DMS53 treated with DMSO at 0.1 percent for 48 hours (cell line): ENCODE results near the gene NCKAP5.
"Not testable (repeated sequence)": the region's sequence is repeated elsewhere in the genome, so short reads cannot be mapped to it uniquely, and the experiment has no call there.

Experiments
- DNase-seq: peaks from one replicate; lab custom pipeline; 2025; ENCODE audit not compliant: unreplicated experiment; lab: John Stamatoyannopoulos, UW

NCKAP5 gene

DNA sequence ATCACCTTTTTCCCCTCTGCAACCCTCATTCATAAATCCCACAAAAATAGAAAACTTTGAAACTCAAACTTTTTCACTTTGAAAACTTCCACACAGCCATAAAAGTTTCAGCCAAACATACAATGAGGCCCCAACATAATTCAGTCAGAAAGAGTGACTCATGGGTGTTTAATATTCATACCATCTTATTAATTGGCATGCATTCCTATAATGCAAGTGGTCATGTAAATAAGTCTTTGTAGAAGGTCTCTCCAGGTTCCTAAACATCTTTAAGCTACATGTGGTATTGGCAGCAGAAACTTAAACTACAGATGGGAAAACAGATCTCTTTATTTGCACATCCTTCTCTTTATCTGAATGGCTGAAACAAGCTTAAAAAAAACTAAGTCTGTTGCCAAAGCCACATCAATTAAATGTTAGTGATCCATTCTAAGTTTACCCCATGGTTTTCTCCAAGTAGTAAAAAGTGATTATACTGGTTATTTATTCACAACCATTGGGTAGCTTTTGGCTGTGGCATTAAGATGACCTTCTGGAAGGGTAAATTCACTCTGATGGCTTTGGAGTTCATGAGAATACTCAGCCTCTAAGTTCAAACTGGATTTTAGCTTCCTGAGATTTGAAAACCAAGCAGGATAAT, 828.1 kb downstream of the NCKAP5 start:
- DNase-seq: no peak

DNA sequence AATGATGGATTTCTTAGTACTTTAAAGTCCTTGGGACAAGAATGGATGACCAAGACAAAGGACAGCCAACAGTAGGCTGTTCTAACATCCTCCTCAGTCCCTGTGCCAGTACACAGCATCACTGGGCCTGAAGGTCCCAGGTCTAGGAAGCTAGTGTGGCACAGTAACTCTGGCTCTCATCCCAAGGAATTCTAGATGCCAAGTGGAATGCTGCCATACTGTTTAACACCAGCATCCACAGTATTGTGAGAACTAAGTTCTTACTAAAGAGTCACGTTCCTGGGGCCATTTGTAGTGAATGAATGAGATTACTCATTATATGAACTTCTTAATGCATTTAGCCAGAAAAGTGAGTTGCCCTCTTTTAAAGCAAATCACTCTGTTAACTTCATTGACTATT, 830.0 kb downstream of the NCKAP5 start:
- DNase-seq: no peak

DNA sequence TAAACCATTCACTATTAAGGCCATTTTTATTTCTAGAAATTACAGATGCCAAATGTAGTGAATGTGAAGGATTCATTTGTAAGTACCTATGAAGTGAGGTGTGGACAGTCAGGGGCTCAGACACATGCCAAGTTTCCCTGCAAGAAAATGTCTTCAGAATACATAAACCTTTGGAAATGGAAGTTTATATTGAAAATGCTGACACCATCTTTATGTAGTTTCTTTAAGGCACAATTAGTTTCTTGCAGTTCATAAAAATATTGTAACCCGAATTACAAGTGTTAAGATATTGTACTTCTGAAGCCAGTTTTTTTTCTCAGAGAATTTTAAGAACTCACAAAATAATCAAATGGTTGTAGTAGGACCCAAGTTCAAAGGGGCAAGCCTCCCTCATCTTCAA, 832.2 kb downstream of the NCKAP5 start:
- no peak for DNase-seq

DNA sequence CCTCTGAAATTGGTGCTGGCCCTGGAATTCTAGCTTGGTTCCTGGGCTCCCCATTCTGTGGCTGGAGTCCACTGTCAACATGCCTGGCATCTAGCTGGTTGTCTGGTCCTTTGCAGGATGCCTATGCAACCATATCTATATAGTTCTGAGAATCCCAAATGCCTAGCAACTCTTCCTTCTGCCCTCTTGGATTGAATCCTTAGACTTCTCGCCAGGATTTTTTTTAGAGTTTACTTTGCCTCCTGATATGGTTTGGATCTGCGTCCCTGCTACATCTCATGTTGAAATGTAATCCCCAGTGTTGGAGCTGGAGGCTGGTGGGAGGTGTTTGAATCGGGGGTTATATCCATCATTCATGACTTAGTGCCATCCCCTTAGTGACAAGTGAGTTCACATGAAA, 833.3 kb downstream of the NCKAP5 start:
- no peak for DNase-seq

DNA sequence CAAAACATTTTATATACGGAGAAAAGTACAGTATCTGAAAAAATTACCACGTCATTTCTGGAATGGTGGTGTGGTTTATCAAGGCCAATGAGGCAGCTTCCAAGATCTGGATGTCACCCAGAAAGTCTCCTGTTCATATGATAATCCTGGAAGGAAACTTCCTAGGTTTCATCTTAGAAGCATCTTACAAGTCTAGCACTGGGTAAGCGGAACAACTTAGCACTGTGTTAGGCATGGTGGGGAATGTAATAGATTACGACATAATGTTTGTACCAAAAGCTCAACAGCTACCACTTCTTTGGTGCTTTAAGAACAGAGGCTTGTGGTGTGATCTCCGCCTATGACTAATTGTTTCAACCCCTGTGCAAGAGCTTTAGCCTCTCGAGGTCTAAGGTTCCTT, 835.2 kb downstream of the NCKAP5 start:
- no peak for DNase-seq

DNA sequence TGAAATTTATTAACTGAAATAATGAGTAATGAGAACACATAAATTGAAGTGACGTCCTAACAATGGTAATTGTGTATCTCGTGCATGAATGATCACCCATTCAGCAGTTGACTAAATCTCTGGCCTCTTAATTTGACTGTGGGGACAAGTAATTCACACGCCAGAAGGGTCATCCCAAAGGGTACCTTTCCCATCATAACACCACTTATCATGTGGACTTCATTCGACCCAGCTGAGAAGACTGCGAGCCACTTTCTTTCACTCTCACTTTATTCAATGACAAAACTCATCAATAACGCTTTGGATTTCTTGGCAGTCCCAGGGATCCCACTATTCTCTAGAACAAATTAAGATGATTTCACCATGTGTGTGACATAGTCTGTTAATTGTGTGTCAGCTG, 835.6 kb downstream of the NCKAP5 start:
- no peak for DNase-seq

DNA sequence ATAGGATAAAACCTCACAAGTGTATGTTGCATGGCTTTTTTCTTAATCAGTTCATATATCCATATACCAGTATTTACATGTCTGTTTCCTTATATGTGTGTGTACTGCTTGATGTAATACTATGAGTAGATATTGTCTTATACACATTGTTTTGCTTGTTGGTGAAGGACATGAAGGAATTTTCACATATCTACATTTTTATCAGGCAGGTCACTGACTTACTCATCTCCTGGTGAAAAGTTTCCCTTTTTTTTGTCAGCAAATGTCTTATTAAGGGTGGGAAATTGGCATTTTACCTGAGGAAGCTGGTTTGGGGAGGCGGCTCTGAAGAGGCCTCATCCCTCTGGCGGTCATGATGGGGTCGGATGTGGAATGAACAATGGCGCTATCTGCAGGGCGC, 836.8 kb downstream of the NCKAP5 start:
- no peak for DNase-seq

DNA sequence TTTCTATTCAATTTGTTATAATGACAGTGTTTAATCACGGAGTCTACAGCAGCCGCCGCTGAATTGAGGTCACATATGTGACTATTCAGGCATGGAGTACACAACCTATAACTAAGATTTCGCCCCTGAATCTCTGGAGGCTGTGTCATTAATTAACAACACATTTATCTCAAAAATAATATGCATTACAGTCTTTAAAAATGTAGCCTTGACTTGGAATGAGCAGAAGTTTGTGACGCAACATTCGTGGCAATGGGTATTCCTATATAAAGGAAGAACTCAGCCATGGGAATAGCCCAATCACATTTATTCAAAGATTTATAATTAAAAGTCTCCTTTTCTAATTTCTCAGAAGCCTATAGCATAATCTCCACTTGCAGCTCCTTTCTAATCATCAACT, 837.7 kb downstream of the NCKAP5 start:
- no peak for DNase-seq

DNA sequence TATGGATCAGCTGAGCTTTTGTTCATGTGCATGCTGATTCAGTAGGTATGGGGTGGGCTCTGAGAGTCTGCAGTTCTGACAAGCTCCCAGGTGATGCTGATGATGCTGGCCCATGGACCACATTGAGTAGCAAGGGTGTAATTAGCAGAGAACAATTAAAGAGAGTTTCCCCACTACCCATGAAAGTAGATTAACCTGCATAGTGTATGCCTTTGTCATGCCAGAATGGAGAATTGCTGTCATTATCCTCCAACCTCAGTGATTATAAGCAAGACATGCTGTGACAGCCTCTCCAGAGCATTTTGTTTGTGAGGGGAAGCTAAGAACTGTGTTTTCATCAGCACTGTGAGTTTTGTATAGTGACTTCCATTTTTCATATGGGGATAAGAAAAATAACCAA, 838.7 kb downstream of the NCKAP5 start:
- no peak for DNase-seq

DNA sequence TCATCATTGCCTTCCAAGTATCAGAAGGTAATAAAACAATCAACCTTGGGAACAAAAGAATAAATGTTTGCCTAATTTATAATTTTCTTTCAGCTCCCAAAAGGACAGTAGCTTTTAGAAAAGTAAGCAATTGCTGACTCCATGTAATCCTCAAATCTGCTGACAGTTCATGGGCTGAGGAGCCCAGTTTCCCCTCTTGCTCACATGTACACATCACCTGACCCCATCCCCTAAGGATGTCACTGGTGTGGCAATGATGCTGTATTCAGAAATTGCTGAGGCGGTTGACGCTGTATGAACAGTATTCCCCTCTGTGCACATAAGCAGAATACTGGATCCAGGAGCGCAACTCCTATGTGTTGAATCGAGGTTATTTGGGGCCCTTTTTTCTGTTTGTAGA, 842.1 kb downstream of the NCKAP5 start:
- DNase-seq: no peak

DNA sequence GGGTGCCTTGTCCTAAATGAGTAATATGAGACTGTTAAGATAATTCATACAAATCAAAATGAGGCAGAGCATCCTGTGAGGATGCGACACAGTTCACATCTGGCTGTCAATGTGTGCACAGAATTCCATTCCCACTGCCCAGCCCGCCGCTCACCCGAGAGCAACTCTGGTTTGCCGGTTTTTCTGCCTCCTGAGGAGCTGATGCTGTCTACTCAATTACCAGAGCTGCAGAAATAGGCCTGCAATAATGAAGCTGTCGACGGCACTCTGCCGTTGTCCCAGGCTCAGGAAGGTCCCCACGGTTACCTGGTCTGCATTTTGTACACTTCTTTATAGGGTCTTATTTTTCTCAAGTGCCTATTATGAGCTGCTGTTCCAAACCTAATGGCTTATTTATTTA, 842.5 kb downstream of the NCKAP5 start:
- DNase-seq: no peak

DNA sequence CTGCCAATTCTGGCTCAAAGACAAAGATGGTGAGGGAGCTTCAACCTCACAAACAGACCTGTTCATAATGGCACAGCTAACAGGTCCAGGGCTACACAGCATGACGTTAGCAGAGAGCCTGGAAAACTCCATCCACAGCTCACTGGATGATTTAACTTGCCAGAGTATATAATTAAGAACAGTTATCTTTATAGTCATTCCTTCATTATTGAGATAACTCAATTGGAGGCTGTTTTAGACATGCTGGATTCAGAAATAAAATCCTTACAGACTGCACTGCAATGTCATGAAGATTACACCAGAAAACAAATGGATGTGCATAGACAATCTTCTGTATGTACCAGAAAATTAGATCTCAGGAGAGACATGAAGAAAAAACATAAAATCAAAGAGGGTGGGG, 843.1 kb downstream of the NCKAP5 start:
- DNase-seq: no peak

DNA sequence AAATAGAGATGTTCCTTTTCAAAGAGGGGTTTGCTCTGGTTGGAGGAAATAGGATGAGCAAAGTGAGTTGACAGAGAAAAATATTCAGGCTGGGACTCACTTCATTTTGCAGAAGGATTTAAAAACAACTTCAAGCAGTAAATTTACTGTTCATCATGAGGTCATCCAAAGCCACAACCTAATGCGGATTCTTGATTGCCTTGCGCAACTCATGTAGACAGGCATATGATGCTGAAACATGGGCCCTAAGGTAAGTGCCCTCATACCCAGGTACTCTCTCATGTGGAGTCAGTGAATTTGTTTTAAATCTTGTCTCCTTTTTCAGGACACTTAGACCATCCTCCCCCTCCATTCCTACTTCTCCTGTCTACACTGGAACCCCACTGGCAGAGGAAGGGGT, 846.3 kb downstream of the NCKAP5 start:
- DNase-seq: no peak

DNA sequence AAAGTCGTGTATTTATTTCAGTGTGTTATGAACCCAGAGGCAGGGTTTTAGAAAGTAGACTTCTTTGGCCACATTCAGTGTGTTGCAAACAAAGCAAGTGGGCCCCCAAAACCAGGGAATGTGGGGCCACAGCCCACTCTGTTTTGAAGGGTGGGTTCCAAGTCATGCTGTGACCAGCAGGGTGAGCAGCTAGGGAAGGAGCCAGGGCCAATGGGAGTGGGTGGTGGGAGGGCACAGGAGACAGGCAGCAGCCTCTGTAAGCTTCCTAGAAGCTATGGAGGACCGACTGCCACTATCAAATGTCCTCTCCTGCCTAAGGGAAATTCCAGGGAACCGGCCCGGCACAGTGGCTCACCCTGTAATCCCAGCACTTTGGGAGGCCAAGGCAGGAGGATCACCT, 847.9 kb downstream of the NCKAP5 start:
- DNase-seq: no peak

DNA sequence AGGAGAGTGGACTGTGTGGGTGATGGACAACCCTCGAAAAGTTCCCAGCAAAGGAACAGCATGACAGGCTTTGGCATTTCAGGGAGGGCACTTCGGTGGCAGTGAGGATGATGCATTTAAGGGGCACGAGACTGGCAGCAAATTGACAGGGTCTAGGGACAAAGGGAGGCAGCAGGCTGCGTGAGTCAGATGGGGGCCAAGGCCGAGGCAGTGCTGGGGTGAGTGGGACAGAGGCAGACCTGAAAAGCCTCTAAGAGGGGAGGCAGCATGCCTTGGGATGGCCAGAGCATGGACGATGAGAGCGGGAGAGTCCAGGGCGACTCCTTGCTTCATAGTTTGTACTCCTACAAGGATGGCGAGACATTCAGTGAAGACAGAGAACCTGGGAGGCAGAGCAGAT, 848.8 kb downstream of the NCKAP5 start:
- DNase-seq: no peak

DNA sequence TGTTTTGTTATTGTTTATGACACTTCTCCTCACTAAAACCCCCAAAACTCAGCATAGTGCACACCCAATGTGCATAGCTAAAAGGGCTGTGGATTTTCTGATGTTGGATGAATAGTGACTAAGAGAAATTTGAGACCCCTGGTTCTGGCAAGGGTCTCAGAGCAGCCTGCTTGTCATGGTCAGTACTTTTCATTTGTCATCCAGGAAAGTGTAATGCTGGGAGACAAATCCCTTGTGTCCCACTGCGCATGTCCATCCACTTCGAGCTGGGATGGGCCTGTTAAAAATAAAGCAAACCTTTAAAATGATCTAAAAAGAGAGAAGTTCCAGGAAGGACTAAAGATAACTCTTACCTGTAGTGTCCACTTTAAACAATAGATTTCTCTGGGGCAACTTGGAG, 851.3 kb downstream of the NCKAP5 start:
- no peak for DNase-seq

DNA sequence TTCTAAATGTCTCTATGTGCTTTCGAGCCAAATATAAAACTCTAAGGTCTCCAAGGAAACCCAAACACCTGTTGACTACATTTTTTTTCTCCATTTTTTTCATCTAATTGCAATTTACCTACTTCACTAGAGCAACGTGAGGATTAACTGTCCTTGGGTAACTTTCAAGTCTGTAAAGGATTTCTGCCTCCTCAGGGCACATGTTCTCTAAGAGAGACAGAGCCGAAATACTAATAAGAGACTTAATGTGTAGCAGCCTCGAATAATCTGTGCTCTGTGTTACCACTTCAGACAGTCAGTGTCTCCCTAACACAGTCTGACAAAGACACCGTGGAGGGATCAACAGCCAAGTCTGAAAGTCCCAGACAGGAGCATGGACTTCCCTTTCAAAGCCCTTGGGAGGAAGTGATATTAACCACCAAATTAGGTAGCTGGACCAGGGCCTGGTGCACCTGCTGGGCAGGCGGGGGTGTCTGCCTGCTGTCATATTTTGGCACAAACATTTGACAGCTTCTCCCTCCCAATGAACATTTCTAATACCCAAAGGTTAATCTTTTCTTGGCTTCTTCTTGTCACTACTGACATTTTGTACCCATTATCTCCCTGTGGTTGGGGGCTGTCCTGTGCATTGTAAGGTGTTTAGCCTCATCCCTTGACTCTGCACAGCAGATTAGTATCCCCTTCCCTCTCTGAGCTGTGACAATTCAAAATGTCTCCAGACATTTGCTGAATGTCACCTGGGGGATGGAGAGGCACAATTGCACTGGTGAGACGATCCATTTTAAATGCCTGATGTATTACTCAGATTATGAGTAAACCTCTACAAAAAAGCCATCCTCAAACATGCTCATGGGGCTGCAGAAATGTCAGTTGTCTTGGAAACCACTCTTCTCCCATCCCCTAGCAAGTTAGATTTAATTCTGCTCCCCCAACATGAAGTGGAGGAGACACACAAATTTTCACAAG, 852.6 kb downstream of the NCKAP5 start:
- DNase-seq: no peak

DNA sequence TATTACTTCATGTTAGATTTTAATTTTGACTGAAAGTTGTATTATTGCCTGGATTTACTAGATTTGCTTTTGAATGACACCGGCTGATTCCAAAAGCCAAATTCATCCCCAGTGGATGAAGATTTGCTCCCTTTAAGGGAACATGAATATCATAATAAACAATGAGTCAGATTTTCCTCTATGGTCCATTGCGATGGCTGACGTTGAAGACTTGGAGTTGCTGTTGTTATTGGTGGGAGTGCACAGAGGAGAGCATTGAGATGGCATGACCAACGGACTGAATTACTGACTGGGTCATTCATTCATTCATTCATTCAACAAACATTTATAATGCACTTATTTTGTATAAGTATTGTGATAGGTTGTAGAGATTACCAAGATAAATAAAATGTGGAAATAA, 864.9 kb downstream of the NCKAP5 start:
- no peak for DNase-seq

DNA sequence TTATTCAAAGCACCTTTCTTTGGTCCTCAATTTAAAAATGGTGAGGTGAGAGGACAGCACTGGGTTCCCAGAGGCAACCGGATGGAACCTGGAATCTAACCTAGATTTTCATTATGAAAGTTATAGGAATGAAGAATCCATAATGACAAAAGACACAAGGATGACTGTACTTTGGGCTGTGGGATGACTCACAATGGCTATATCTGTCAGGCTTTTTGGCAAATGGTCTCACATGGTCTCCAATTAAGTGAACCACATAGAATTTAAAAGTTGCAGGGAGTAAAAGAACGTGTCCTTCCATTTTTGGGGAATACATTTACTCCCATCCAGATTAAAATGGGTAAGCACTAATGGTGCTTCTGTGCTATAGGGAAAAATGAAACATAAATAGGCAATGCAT, 866.5 kb downstream of the NCKAP5 start:
- DNase-seq: no peak

DNA sequence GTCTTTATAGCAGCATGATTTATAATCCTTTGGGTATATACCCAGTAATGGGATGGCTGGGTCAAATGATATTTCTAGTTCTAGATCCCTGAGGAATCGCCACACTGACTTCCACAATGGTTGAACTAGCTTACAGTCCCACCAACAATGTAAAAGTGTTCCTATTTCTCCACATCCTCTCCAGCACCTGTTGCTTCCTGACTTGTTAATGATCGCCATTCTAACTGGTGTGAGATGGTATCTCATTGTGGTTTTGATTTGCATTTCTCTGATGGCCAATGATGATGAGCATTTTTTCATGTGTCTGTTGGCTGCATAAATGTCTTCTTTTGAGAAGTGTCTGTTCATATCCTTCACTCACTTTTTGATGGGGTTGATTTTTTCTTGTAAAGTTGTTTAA, 868.5 kb downstream of the NCKAP5 start:
- not testable (repeated sequence) for DNase-seq

DNA sequence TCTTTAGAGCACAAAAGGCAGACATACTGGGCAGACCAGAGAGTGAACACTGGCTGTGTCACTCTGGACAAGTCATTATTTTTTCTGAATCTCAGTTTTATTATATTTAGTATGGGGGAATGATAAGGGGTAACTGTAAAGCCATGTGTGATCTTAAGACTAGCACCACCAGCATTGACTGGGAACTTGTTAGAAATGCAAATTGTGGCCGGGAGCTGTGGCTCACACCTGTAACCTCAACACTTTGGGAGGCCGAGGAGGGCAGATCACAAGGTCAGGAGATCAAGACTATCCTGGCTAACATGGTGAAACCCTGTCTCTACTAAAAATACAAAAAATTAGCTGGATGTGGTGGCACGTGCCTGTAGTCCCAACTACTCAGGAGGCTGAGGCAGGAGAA, 869.9 kb downstream of the NCKAP5 start:
- not testable (repeated sequence) for DNase-seq

DNA sequence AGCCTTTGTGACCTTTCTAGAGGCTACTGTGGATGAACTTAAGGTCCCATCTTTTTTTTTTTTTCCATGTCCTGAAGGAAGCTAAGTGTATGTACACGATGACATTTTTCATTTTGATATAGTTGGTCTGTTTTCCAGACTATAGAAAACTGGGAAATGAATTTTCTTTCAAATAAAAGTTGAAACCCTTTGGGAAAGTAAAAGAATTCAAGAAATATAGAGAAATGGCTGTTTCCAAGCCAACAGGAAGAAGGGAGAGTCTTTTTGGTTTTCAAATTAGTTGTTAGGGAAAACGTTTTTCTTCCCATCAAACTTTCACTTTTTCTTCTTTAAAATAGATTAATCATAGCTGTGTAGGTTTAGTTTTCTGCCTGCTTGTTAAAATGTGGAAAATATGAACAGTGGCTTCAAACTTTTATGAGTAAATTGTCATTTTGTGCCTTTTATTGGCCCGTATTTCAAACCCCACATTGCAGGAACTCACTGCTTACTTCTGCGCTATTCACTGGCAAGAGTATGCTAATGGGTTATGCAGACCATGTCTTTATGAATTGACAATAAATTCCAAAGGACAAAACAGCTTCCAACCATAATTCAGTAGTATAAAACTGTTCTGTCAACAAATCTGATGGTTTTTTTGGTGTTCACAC, 870.6 kb downstream of the NCKAP5 start:
- DNase-seq: no peak
